Measurements from ENCODE around the gene RPTOR. TPM values are rescaled to one million over a fixed set of nuclear protein-coding genes. Genes with fewer than 3 reads are reported as not detected.

The RPTOR gene
- polyA plus RNA-seq, 1 donor (not counting 4 experiments of a cell fraction or from before 2014, with no cell fraction given): 4.0 TPM

DNA sequence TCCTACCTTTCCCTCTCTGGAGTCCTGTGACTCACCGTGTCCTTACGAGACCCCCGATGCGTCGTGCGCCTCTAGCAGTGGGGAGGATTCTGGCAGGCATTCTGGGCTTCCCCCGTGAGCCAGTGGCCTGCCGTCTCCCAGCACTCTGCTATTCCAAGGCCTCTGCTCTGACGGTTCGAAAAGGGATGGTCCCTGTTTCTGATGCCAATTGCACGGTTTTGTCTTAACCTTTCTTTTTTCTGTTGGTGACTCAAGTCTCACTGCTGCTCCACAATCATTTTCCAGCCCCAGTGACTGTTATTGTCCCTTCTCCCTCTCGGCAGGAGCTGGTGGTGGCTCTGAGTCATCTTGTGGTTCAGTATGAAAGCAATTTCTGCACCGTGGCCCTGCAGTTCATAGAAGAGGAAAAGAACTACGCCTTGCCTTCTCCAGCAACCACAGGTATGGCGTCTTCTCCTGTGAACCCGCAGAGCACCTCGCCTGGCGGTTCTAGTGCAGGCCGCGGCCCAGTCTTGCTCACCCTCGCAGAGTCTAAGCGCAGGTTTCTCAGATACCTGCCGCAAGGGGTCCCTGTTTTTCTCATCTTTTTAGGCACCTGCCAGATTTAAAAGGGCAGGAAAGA is 346.9 kb downstream of the RPTOR start:
- Histone ChIP-seq H3K4me2 (ENCODE audit: control insufficient read depth, extremely low read depth, insufficient read depth, low read depth, low read length) (peak overlapping the region; percentile 98), H3K36me3 (ENCODE audit: control insufficient read depth in 2 of 2, extremely low read depth in 1 of 2, insufficient read depth in 2 of 2, low read length in 2 of 2) (peaks cover 7% of the 10 kb centered on the region in 2 experiments), H3K4me1 (ENCODE audit: control insufficient read depth, extremely low read depth, insufficient read depth, low read length) (peaks cover 34% of the 10 kb centered on the region), H3K79me2 (ENCODE audit: control insufficient read depth, insufficient read depth, low read length) (no peaks in the 10 kb centered on the region), H3K9ac (ENCODE audit: control insufficient read depth, extremely low read depth, insufficient read depth, low read length) (peak overlapping the region; percentile 95), H3K27ac (ENCODE audit: control insufficient read depth, insufficient read depth, low read length) (peak overlapping the region; percentile 99), H2AFZ (ENCODE audit: control insufficient read depth, low read length) (peak overlapping the region; percentile 49), H4K20me1 (ENCODE audit: control insufficient read depth, extremely low read depth, insufficient read depth, low read length) (no peaks in the 10 kb centered on the region), H3K9me3 (ENCODE audit: control insufficient read depth, low read depth, low read length) (no peaks in the 10 kb centered on the region), H3K4me3 (ENCODE audit: control insufficient read depth in 2 of 3, extremely low read depth in 1 of 3, insufficient read depth in 2 of 3, low read depth in 1 of 3, low read length in 3 of 3) (peak overlapping the region in 2 of 3 experiments; percentile 54 to 56), H3K27me3 (ENCODE audit: control insufficient read depth, extremely low read depth, insufficient read depth, low read length) (no peaks in the 10 kb centered on the region), H3K9me1 (ENCODE audit: control insufficient read depth, extremely low read depth, insufficient read depth, low read length) (no peaks in the 10 kb centered on the region)
- DNase-seq (ENCODE audit: low read depth, low spot score): peak; percentile 86
- TF ChIP-seq, protein P1, sequence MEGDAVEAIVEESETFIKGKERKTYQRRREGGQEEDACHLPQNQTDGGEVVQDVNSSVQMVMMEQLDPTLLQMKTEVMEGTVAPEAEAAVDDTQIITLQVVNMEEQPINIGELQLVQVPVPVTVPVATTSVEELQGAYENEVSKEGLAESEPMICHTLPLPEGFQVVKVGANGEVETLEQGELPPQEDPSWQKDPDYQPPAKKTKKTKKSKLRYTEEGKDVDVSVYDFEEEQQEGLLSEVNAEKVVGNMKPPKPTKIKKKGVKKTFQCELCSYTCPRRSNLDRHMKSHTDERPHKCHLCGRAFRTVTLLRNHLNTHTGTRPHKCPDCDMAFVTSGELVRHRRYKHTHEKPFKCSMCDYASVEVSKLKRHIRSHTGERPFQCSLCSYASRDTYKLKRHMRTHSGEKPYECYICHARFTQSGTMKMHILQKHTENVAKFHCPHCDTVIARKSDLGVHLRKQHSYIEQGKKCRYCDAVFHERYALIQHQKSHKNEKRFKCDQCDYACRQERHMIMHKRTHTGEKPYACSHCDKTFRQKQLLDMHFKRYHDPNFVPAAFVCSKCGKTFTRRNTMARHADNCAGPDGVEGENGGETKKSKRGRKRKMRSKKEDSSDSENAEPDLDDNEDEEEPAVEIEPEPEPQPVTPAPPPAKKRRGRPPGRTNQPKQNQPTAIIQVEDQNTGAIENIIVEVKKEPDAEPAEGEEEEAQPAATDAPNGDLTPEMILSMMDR (optimal IDR thresholded peaks at IDR 0.05 in 1 of 3, IDR thresholded peaks at IDR 0.05 in 1 of 3, conservative IDR thresholded peaks at IDR 0.05 in 1 of 3; ENCODE audit: extremely low read depth in 1 of 3, insufficient read depth in 2 of 3, low read length in 3 of 3): peak in 2 of 3 experiments; percentile 35 to 42
- TF ChIP-seq EZH2 (IDR thresholded peaks at IDR 0.05; ENCODE audit: low read length): no peak
- dilution Hi-C loops (cut with MboI; ENCODE audit: extremely low pct_ligation_motif_present, low sequenced_read_pairs): no loop called here
- peak; percentile 86 for FAIRE-seq

DNA sequence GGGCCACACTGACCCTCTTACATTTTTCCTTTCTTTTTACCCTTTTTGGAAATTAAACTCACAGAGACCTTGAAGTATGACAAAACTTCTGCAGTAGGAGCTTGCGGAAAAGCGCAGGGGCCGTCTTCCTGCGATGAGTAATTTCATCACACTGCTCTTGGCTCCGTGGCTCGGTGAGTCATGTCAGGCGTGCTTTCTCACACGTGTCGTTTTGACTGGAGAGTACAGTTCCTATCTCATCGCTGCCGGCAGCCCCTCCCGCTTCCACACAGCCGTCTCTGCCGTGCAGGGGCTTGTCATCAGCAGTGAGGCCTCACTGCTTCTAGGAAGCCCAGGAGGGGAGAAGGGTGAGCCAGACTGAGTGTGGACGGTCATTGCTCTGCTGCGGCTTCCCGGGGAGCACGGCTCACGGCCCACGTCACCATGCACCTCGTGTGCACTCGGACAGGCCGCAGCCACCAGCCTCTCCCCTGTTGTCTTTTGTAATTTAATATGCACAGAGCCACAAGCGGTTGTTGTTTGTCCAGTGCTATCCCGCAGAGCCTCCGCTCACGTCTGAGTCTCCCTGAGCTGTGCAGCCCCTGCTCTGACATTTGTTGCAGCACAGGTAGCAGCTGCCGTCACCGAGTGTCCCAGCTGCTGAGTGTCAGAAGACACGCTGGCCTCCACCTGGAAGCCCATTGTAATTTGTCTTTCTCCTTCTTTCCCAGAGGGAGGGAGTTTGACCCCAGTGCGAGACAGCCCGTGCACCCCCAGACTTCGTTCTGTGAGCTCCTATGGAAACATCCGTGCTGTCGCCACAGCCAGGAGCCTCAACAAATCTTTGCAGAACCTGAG is 347.6 kb downstream of the RPTOR start:
- H3K9me3 ChIP-seq (ENCODE audit: control insufficient read depth, low read depth, low read length): no peaks in the 10 kb centered on the region
- no peak overlapping the region for H2AFZ ChIP-seq (ENCODE audit: control insufficient read depth, low read length)
- H3K36me3 ChIP-seq (ENCODE audit: control insufficient read depth in 2 of 2, extremely low read depth in 1 of 2, insufficient read depth in 2 of 2, low read length in 2 of 2): peaks cover 7% of the 10 kb centered on the region in 2 experiments
- FAIRE-seq (no peak), DNase-seq (ENCODE audit: low read depth, low spot score) (peak; percentile 88)
- H3K79me2 ChIP-seq (ENCODE audit: control insufficient read depth, insufficient read depth, low read length): no peaks in the 10 kb centered on the region
- peak overlapping the region in 2 of 3 experiments; percentile 64 to 70 for H3K4me3 ChIP-seq (ENCODE audit: control insufficient read depth in 2 of 3, extremely low read depth in 1 of 3, insufficient read depth in 2 of 3, low read depth in 1 of 3, low read length in 3 of 3)
- dilution Hi-C loops (cut with MboI; ENCODE audit: extremely low pct_ligation_motif_present, low sequenced_read_pairs): no loop called here
- H3K9me1 ChIP-seq (ENCODE audit: control insufficient read depth, extremely low read depth, insufficient read depth, low read length): no peaks in the 10 kb centered on the region
- peak overlapping the region; percentile 95 for H3K9ac ChIP-seq (ENCODE audit: control insufficient read depth, extremely low read depth, insufficient read depth, low read length)
- TF ChIP-seq, protein P1 (optimal IDR thresholded peaks at IDR 0.05 in 1 of 3, IDR thresholded peaks at IDR 0.05 in 1 of 3, conservative IDR thresholded peaks at IDR 0.05 in 1 of 3; ENCODE audit: extremely low read depth in 1 of 3, insufficient read depth in 2 of 3, low read length in 3 of 3): no peak
- TF ChIP-seq EZH2 (IDR thresholded peaks at IDR 0.05; ENCODE audit: low read length): no peak
- peaks cover 34% of the 10 kb centered on the region for H3K4me1 ChIP-seq (ENCODE audit: control insufficient read depth, extremely low read depth, insufficient read depth, low read length)
- H3K27ac ChIP-seq (ENCODE audit: control insufficient read depth, insufficient read depth, low read length): peak overlapping the region; percentile 99
- H4K20me1 ChIP-seq (ENCODE audit: control insufficient read depth, extremely low read depth, insufficient read depth, low read length): no peaks in the 10 kb centered on the region
- peak overlapping the region; percentile 98 for H3K4me2 ChIP-seq (ENCODE audit: control insufficient read depth, extremely low read depth, insufficient read depth, low read depth, low read length)
- H3K27me3 ChIP-seq (ENCODE audit: control insufficient read depth, extremely low read depth, insufficient read depth, low read length): no peaks in the 10 kb centered on the region

Data from keratinocyte (primary cell).